ENCODE measurements around the gene STRADB. TPM values are rescaled to one million over a fixed set of nuclear protein-coding genes. Genes with fewer than 3 reads are reported as not detected.

Gene STRADB
- total RNA-seq, 4 donors from 2014 or later, result 5.4 to 27.2 (median 22.0) TPM

DNA sequence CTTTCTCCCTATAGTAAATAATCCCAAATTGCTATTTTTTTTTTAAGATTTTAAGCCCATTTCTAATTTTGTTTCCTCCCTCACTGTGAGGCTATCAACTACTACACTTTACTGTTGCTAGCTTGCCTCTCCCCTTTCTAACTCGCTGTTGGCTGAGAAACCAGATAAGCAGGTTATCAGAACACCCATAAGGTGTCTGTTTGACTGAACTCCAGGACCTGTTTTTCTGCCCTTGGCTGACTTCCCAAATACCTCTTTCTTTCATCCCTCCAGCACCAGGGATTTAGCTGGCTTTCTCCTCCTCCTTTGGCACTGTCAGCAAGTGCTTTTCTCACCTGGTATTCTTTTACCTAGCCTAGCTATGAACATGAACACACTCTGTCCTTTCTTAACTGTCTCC, 11.4 kb upstream of the STRADB start:
- H3K27me3 ChIP-seq, result no peaks in the 10 kb centered on the region
- H3K36me3 ChIP-seq, result no peaks in the 10 kb centered on the region
- H3K27ac ChIP-seq, result no peak overlapping the region
- TF ChIP-seq, protein P1, sequence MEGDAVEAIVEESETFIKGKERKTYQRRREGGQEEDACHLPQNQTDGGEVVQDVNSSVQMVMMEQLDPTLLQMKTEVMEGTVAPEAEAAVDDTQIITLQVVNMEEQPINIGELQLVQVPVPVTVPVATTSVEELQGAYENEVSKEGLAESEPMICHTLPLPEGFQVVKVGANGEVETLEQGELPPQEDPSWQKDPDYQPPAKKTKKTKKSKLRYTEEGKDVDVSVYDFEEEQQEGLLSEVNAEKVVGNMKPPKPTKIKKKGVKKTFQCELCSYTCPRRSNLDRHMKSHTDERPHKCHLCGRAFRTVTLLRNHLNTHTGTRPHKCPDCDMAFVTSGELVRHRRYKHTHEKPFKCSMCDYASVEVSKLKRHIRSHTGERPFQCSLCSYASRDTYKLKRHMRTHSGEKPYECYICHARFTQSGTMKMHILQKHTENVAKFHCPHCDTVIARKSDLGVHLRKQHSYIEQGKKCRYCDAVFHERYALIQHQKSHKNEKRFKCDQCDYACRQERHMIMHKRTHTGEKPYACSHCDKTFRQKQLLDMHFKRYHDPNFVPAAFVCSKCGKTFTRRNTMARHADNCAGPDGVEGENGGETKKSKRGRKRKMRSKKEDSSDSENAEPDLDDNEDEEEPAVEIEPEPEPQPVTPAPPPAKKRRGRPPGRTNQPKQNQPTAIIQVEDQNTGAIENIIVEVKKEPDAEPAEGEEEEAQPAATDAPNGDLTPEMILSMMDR (IDR thresholded peaks at IDR 0.05), result no peak
- no peak for TF ChIP-seq POLR2A (IDR thresholded peaks at IDR 0.05)
- no peak overlapping the region for H3K4me3 ChIP-seq
- no peak for DNase-seq
- intact Hi-C loops (cut with DNase I; ENCODE audit: low total_unique reads), result no loop called here
- H3K4me1 ChIP-seq, result no peaks in the 10 kb centered on the region
- H3K9me3 ChIP-seq, result no peaks in the 10 kb centered on the region

- no peaks in the 10 kb centered on the region for H3K9me3 ChIP-seq
- no peak for DNase-seq
- intact Hi-C loops (cut with DNase I; ENCODE audit: low total_unique reads), result no loop called here
- H3K4me1 ChIP-seq, result no peaks in the 10 kb centered on the region
- no peak for TF ChIP-seq POLR2A (IDR thresholded peaks at IDR 0.05)
- TF ChIP-seq, protein P1 (IDR thresholded peaks at IDR 0.05), result no peak
- no peaks in the 10 kb centered on the region for H3K36me3 ChIP-seq
- no peak overlapping the region for H3K4me3 ChIP-seq
- no peaks in the 10 kb centered on the region for H3K27me3 ChIP-seq
- no peak overlapping the region for H3K27ac ChIP-seq
These were observed 10.1 kb upstream of the STRADB start for GRCh38 chr2:201441409-201441808.

GRCh38 chr2:201444746-201445465, 6.6 kb upstream of the STRADB start:
- no peak overlapping the region for H3K4me3 ChIP-seq
- TF ChIP-seq, protein P1 (IDR thresholded peaks at IDR 0.05), result no peak
- TF ChIP-seq POLR2A (IDR thresholded peaks at IDR 0.05), result no peak
- H3K27me3 ChIP-seq, result no peaks in the 10 kb centered on the region
- no peak overlapping the region for H3K27ac ChIP-seq
- no peak for DNase-seq
- H3K9me3 ChIP-seq, result no peaks in the 10 kb centered on the region
- no peaks in the 10 kb centered on the region for H3K4me1 ChIP-seq
- intact Hi-C loops (cut with DNase I; ENCODE audit: low total_unique reads), result no loop called here
- H3K36me3 ChIP-seq, result no peaks in the 10 kb centered on the region

GRCh38 chr2:201447086-201447485, 4.5 kb upstream of the STRADB start:
- no peak overlapping the region for H3K4me3 ChIP-seq
- no peaks in the 10 kb centered on the region for H3K4me1 ChIP-seq
- H3K27me3 ChIP-seq, result no peaks in the 10 kb centered on the region
- no peaks in the 10 kb centered on the region for H3K9me3 ChIP-seq
- TF ChIP-seq, protein P1 (IDR thresholded peaks at IDR 0.05), result no peak
- no peak for TF ChIP-seq POLR2A (IDR thresholded peaks at IDR 0.05)
- H3K27ac ChIP-seq, result no peak overlapping the region
- intact Hi-C loops (cut with DNase I; ENCODE audit: low total_unique reads), result no loop called here
- H3K36me3 ChIP-seq, result no peaks in the 10 kb centered on the region
- DNase-seq, result no peak

DNA sequence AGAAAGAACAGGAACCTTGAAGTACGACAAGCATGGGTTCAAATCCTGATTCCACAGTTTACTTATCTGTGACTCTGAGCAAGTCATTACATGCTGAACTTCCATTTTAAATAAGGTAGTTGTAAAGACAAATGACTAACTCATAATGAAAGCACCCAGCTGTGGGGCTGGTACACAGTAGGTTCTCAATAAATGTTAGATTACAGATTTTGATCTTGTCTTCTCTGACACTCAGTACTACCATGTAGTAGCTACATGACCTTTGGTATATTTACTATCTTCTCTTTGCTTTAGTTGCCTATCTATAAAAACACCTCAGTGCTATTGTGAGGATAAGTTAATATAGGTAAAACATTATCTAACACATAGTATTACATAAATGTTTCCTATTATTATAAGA, 3.5 kb upstream of the STRADB start:
- Histone ChIP-seq H3K4me3 (no peak overlapping the region), H3K27ac (no peak overlapping the region), H3K4me1 (no peaks in the 10 kb centered on the region), H3K9me3 (no peaks in the 10 kb centered on the region), H3K27me3 (no peaks in the 10 kb centered on the region), H3K36me3 (no peaks in the 10 kb centered on the region)
- TF ChIP-seq, protein P1 (IDR thresholded peaks at IDR 0.05), result no peak
- no peak for TF ChIP-seq POLR2A (IDR thresholded peaks at IDR 0.05)
- no peak for DNase-seq
- intact Hi-C loops (cut with DNase I; ENCODE audit: low total_unique reads), result no loop called here
